Measurements from ENCODE around the gene FOXO6. TPM values are rescaled to one million over a fixed set of nuclear protein-coding genes. Genes with fewer than 3 reads are reported as not detected.

Gene FOXO6
- total and polyA plus RNA-seq, 9 of the 15 experiments (the other 6 are each of a cell fraction or from before 2014, with no cell fraction given): 0.04 to 0.31 (median 0.12) TPM; not detected in 5

- no peak for TF ChIP-seq CHD4 (IDR thresholded peaks at IDR 0.05; ENCODE audit: insufficient read depth, insufficient replicate concordance, low read depth, low read length, poor library complexity, severe bottlenecking)
- TF ChIP-seq ZNF707 (CRISPR knock-in tag; conservative IDR thresholded peaks at IDR 0.05): no peak
- no peak for TF ChIP-seq NBN (IDR thresholded peaks at IDR 0.05; ENCODE audit: low read depth)
These were observed 11.2 kb upstream of the FOXO6 start (continued) for GRCh38 chr1:41350055-41350378.

- WGBS (ENCODE audit: insufficient coverage, low coverage, missing lambda C conversion rate): 5% methylated on average over 6 of the region's 6 CpGs
- Histone ChIP-seq H3K9me1 (ENCODE audit: control insufficient read depth, insufficient read depth, low read length) (no peaks in the 10 kb centered on the region), H3K27ac (ENCODE audit: extremely low read depth, low read depth, low read length) (no peak overlapping the region), H3K36me3 (ENCODE audit: control insufficient read depth, insufficient read depth, low read length) (no peaks in the 10 kb centered on the region), H3K27me3 (ENCODE audit: control insufficient read depth in 2 of 2, insufficient read depth in 2 of 2, low read length in 2 of 2) (peaks cover 0 to 8% of the 10 kb centered on the region in 2 experiments; a peak in 2 of 5 replicates), H3K9ac (ENCODE audit: insufficient read depth in 1 of 2, low read depth in 2 of 2, low read length in 2 of 2) (no peak overlapping the region), H3K4me1 (replicated peaks in 1 of 2; ENCODE audit: control insufficient read depth in 2 of 2, insufficient read depth in 2 of 2, low read length in 2 of 2) (peaks cover 0 to 3% of the 10 kb centered on the region in 2 experiments; a peak in 3 of 5 replicates), H3K4me3 (no peak overlapping the region), H3K4me2 (ENCODE audit: insufficient read depth, low read length) (no peak overlapping the region), H2AFZ (ENCODE audit: low read depth, low read length) (no peak overlapping the region), H4K20me1 (replicated peaks; ENCODE audit: control insufficient read depth, insufficient read depth, low read length) (no peaks in the 10 kb centered on the region), H3K79me2 (ENCODE audit: control insufficient read depth, insufficient read depth, low read length) (no peaks in the 10 kb centered on the region), H3K9me3 (replicated peaks; ENCODE audit: control insufficient read depth, insufficient read depth, low read depth, low read length) (no peaks in the 10 kb centered on the region)
- in situ Hi-C loops (cut with MboI) (no loop called here), intact Hi-C loops (cut with micrococcal nuclease) (no loop called here)
- ATAC-seq: no peak
- no peak for DNase-seq (ENCODE audit: extremely low read depth in 1 of 4, low spot score in 3 of 4)
- BruUV-seq (replicated peaks): no TSS peak
- ChIA-PET CTCF (ENCODE audit: low intra/inter-chr PET ratio) (no interaction called here), POLR2A (interaction anchor here (1.1 to 1.8 kb wide), 2 partner anchors 9 kb away, joined by 3 to 9 read pairs; no protein-coding TSS in a partner anchor)
- TF ChIP-seq ZNF766 (CRISPR knock-in tag; conservative IDR thresholded peaks at IDR 0.05) (peak; percentile 65), DACH1 (IDR thresholded peaks at IDR 0.05; ENCODE audit: partially characterized antibody) (peak; percentile 95)
- TF ChIP-seq, protein P1, sequence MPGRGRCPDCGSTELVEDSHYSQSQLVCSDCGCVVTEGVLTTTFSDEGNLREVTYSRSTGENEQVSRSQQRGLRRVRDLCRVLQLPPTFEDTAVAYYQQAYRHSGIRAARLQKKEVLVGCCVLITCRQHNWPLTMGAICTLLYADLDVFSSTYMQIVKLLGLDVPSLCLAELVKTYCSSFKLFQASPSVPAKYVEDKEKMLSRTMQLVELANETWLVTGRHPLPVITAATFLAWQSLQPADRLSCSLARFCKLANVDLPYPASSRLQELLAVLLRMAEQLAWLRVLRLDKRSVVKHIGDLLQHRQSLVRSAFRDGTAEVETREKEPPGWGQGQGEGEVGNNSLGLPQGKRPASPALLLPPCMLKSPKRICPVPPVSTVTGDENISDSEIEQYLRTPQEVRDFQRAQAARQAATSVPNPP (IDR thresholded peaks at IDR 0.05; ENCODE audit: borderline replicate concordance, insufficient read depth, insufficient read length): no peak
- FAIRE-seq: no peak
These were observed 9.7 kb upstream of the FOXO6 start for GRCh38 chr1:41351262-41352151.

Measured in K562 (cell line).